ENCODE measurements around the gene TMC7. TPM values are rescaled to one million over a fixed set of nuclear protein-coding genes. Genes with fewer than 3 reads are reported as not detected.
A peak's percentile ranks its signal among the peaks of the same experiment; 100 is the strongest.

TMC7 gene
- polyA plus RNA-seq, 1 donor = 1.5 TPM

GRCh38 chr16:19029980-19030379, 46.2 kb downstream of the TMC7 start:
- DNase-seq (ENCODE audit: low read depth) = no peak

- DNase-seq (ENCODE audit: low read depth) = no peak
Measured at GRCh38 chr16:19031738-19032137, 48.0 kb downstream of the TMC7 start.

- DNase-seq (ENCODE audit: low read depth) = no peak
Measured at GRCh38 chr16:19033761-19034160, 50.0 kb downstream of the TMC7 start.

- DNase-seq (ENCODE audit: low read depth) = no peak
Measured at GRCh38 chr16:19040400-19040799, 56.7 kb downstream of the TMC7 start.

GRCh38 chr16:19044769-19045168, 61.0 kb downstream of the TMC7 start:
- DNase-seq (ENCODE audit: low read depth) = no peak

GRCh38 chr16:19046062-19046461, 62.3 kb downstream of the TMC7 start:
- no peak for DNase-seq (ENCODE audit: low read depth)

GRCh38 chr16:19062706-19063105, 79.0 kb downstream of the TMC7 start:
- DNase-seq (ENCODE audit: low read depth) = no peak

GRCh38 chr16:19066988-19067348, 83.2 kb downstream of the TMC7 start:
- no peak for DNase-seq (ENCODE audit: low read depth)

- DNase-seq (ENCODE audit: low read depth) = peak; percentile 99
Measured at GRCh38 chr16:19067349-19068236, 83.9 kb downstream of the TMC7 start, which contains the start of gene COQ7. COQ7 (plus strand) TSS chr16:19067614; CDS start chr16:19067665, 51 bp downstream.

- DNase-seq (ENCODE audit: low read depth) = no peak
Measured at GRCh38 chr16:19068237-19068815, 84.6 kb downstream of the TMC7 start.

GRCh38 chr16:19071811-19072777, 88.4 kb downstream of the TMC7 start:
- DNase-seq (ENCODE audit: low read depth) = no peak

GRCh38 chr16:19073344-19073743, 89.6 kb downstream of the TMC7 start:
- DNase-seq (ENCODE audit: low read depth) = no peak

- DNase-seq (ENCODE audit: low read depth) = no peak
Measured at GRCh38 chr16:19073863-19074262, 90.1 kb downstream of the TMC7 start.

- no peak for DNase-seq (ENCODE audit: low read depth)
Measured at GRCh38 chr16:19075511-19075910, 91.8 kb downstream of the TMC7 start.

GRCh38 chr16:19077879-19078278, 94.1 kb downstream of the TMC7 start:
- DNase-seq (ENCODE audit: low read depth) = no peak

GRCh38 chr16:19083670-19084069, 99.9 kb downstream of the TMC7 start:
- no peak for DNase-seq (ENCODE audit: low read depth)

- no peak for DNase-seq (ENCODE audit: low read depth)
Measured at GRCh38 chr16:19084139-19084538, 100.4 kb downstream of the TMC7 start.

- DNase-seq (ENCODE audit: low read depth) = no peak
Measured at GRCh38 chr16:19084879-19085278, 101.1 kb downstream of the TMC7 start.

GRCh38 chr16:19085679-19086200, 102.0 kb downstream of the TMC7 start:
- DNase-seq (ENCODE audit: low read depth) = no peak

GRCh38 chr16:19086322-19087199, 102.8 kb downstream of the TMC7 start:
- peak; percentile 84 for DNase-seq (ENCODE audit: low read depth)

All from forelimb muscle (tissue), 1 donor.